Esophagus squamous epithelium (tissue), 4 donors: ENCODE data around the gene MINDY4.

Experiments used
- POLR2A ChIP-seq, 4 donors: fragments of 450-650 bp; IDR thresholded peaks; one replicate each; pipeline ENCODE4 v1.6.1; 2017; ENCODE audit warnings: antibody characterized with exemption in 4 of 4, mild to moderate bottlenecking in 4 of 4, moderate library complexity in 3 of 4
- TF ChIP-seq, protein P1 (sequence below), 6 experiments: fragments of 450-650 bp in 4 of 6; fragments of 200-600 bp in 2 of 6; sonication (generic) in 2 of 6; IDR thresholded peaks; one replicate each; pipeline ENCODE4 v1.5.1; 2016 to 2019; ENCODE audit warnings: antibody characterized with exemption in 6 of 6, mild to moderate bottlenecking in 4 of 6, moderate library complexity in 4 of 6

GRCh38 chr7:30805081-30805691, 34.0 kb downstream of the MINDY4 start:
- TF ChIP-seq POLR2A (IDR thresholded peaks at IDR 0.05): no peak
- TF ChIP-seq, protein P1, sequence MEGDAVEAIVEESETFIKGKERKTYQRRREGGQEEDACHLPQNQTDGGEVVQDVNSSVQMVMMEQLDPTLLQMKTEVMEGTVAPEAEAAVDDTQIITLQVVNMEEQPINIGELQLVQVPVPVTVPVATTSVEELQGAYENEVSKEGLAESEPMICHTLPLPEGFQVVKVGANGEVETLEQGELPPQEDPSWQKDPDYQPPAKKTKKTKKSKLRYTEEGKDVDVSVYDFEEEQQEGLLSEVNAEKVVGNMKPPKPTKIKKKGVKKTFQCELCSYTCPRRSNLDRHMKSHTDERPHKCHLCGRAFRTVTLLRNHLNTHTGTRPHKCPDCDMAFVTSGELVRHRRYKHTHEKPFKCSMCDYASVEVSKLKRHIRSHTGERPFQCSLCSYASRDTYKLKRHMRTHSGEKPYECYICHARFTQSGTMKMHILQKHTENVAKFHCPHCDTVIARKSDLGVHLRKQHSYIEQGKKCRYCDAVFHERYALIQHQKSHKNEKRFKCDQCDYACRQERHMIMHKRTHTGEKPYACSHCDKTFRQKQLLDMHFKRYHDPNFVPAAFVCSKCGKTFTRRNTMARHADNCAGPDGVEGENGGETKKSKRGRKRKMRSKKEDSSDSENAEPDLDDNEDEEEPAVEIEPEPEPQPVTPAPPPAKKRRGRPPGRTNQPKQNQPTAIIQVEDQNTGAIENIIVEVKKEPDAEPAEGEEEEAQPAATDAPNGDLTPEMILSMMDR (IDR thresholded peaks at IDR 0.05): no peak
